NOMO-1 treated with dmso at 0.1 percent for 144 hours (cell line): ENCODE measurements around the gene LRRC4.

ENCODE experiments used
- DNase-seq: peaks from one replicate; lab custom pipeline; 2025; ENCODE audit not compliant: unreplicated experiment; lab: John Stamatoyannopoulos, UW

Gene LRRC4

GRCh38 chr7:128008141-128008540 lies 23.1 kb downstream of the LRRC4 start:
- DNase-seq = no peak

GRCh38 chr7:128007303-128007680 lies 23.9 kb downstream of the LRRC4 start:
- no peak for DNase-seq

GRCh38 chr7:128006550-128007302 lies 24.5 kb downstream of the LRRC4 start:
- no peak for DNase-seq

- no peak for DNase-seq
Measured at GRCh38 chr7:128005759-128006159, 25.5 kb downstream of the LRRC4 start.

GRCh38 chr7:128005117-128005516 lies 26.1 kb downstream of the LRRC4 start:
- DNase-seq = no peak

GRCh38 chr7:128004623-128005022 lies 26.6 kb downstream of the LRRC4 start:
- DNase-seq = no peak

- no peak for DNase-seq
Measured at GRCh38 chr7:128003787-128004186, 27.4 kb downstream of the LRRC4 start.

GRCh38 chr7:128003167-128003566 lies 28.1 kb downstream of the LRRC4 start:
- no peak for DNase-seq

- DNase-seq = no peak
Measured at GRCh38 chr7:128000854-128001265, 30.4 kb downstream of the LRRC4 start.

- DNase-seq = no peak
Measured at GRCh38 chr7:128000048-128000447, 31.2 kb downstream of the LRRC4 start.

- DNase-seq = no peak
Measured at GRCh38 chr7:127998671-127999070, 32.6 kb downstream of the LRRC4 start.

- DNase-seq = no peak
Measured at GRCh38 chr7:127997226-127997922, 33.9 kb downstream of the LRRC4 start.

GRCh38 chr7:127996253-127997071 lies 34.8 kb downstream of the LRRC4 start:
- no peak for DNase-seq

GRCh38 chr7:127995881-127996215 lies 35.4 kb downstream of the LRRC4 start:
- DNase-seq = no peak

- no peak for DNase-seq
Measured at GRCh38 chr7:127995156-127995880, 35.9 kb downstream of the LRRC4 start.

GRCh38 chr7:127993987-127994386 lies 37.2 kb downstream of the LRRC4 start:
- no peak for DNase-seq

- no peak for DNase-seq
Measured at GRCh38 chr7:127993317-127993716, 37.9 kb downstream of the LRRC4 start.

GRCh38 chr7:127988751-127989150 lies 42.5 kb downstream of the LRRC4 start:
- no peak for DNase-seq

GRCh38 chr7:127986581-127987521 lies 44.4 kb downstream of the LRRC4 start:
- DNase-seq = no peak

- DNase-seq = no peak
Measured at GRCh38 chr7:127983804-127984332, 47.4 kb downstream of the LRRC4 start.
